DOHH2 (cell line): Measurements from ENCODE around the gene TASP1.
"Not testable (repeated sequence)": the region's sequence is repeated elsewhere in the genome, so short reads cannot be mapped to it uniquely, and the experiment has no call there.

Source experiments
- H3F3A ChIP-seq: fragments of 200-600 bp; sonication (generic), shearing (Covaris generic); 2 replicates; pipeline ENCODE4 v1.6.0; 2016; ENCODE audit warnings: antibody characterized with exemption, mild to moderate bottlenecking; ENCODE audit not compliant: control insufficient read depth, insufficient read depth
- H3K27ac ChIP-seq: fragments of 200-600 bp; sonication (generic); 2 replicates; pipeline ENCODE4 v1.5.1; 2014; ENCODE audit warnings: low read depth, mild to moderate bottlenecking, low read length, moderate library complexity
- H3K27me3 ChIP-seq: fragments of 200-600 bp; sonication (generic); 2 replicates; pipeline ENCODE4 v1.6.1; 2014; ENCODE audit warnings: mild to moderate bottlenecking, low read length, mixed read lengths; ENCODE audit not compliant: control insufficient read depth
- H3K36me3 ChIP-seq: fragments of 200-600 bp; sonication (generic); 2 replicates; pipeline ENCODE4 v1.6.1; 2014; ENCODE audit warnings: mild to moderate bottlenecking, low read length, moderate library complexity, mixed read lengths; ENCODE audit not compliant: control insufficient read depth
- H3K4me1 ChIP-seq: fragments of 200-600 bp; sonication (generic); 2 replicates; pipeline ENCODE4 v1.6.1; 2014; ENCODE audit warnings: mild to moderate bottlenecking, low read length, mixed read lengths; ENCODE audit not compliant: control insufficient read depth
- H3K4me2 ChIP-seq: fragments of 200-600 bp; sonication (generic); 2 replicates; pipeline ENCODE4 v1.6.0; 2014; ENCODE audit warnings: mild to moderate bottlenecking, low read length, moderate library complexity
- H3K4me3 ChIP-seq: fragments of 200-600 bp; sonication (generic); 2 replicates; pipeline ENCODE4 v1.5.1; 2014; ENCODE audit warnings: mild to moderate bottlenecking, low read length, mixed read lengths
- H3K79me2 ChIP-seq: fragments of 200-600 bp; sonication (generic); 2 replicates; pipeline ENCODE4 v1.6.1; 2014; ENCODE audit warnings: mild to moderate bottlenecking, low read length, mixed read lengths; ENCODE audit not compliant: control insufficient read depth
- H3K9me2 ChIP-seq: fragments of 200-600 bp; sonication (generic); replicated peaks from 2 replicates; pipeline ENCODE4 v1.6.1; 2014; ENCODE audit warnings: mild to moderate bottlenecking, low read length, mixed read lengths; ENCODE audit not compliant: control insufficient read depth
- H3K9me3 ChIP-seq: fragments of 200-600 bp; sonication (generic); 2 replicates; pipeline ENCODE4 v1.6.1; 2014; ENCODE audit warnings: antibody characterized with exemption, low read length, mixed read lengths; ENCODE audit not compliant: control insufficient read depth, insufficient read depth
- H4K20me1 ChIP-seq: fragments of 200-600 bp; sonication (generic); 2 replicates; pipeline ENCODE4 v1.6.0; 2014; ENCODE audit warnings: low read depth, mild to moderate bottlenecking, antibody characterized with exemption, low read length, moderate library complexity; ENCODE audit not compliant: control insufficient read depth, insufficient read depth
- EZH2phosphoT487 ChIP-seq: fragments of 200-600 bp; sonication (generic); IDR thresholded peaks from 2 replicates; pipeline ENCODE4 v1.6.1; 2017; ENCODE audit warnings: borderline replicate concordance, mild to moderate bottlenecking, antibody characterized with exemption, low read length, moderate library complexity, mixed read lengths
- TF ChIP-seq, protein P1 (sequence below): fragments of 200-600 bp; sonication (generic); IDR thresholded peaks from one replicate; pipeline ENCODE4 v1.5.1; 2014; ENCODE audit warnings: antibody characterized with exemption, mild to moderate bottlenecking, low read depth, low read length; ENCODE audit not compliant: poor library complexity, severe bottlenecking

TASP1 gene

DNA sequence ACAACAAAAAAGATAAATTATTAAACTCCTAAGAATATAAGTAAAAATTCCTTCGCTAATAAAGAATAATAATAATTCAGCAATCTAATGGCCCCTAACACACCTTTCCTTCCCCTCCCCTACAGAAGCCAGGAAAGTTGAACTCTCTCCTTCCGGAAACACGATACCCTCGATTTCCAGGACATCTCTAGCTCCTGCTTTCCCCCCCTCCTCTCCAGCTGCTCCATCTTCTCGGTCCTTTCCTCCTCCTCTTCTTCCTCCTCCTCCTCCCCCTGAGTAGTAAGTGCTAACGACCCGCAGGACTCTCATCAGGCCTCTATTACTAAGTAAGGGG lies 603 bp downstream of the TASP1 start:
- peaks cover 47% of the 10 kb centered on the region for H3K79me2 ChIP-seq
- H3K27ac ChIP-seq, result no peak overlapping the region

DNA sequence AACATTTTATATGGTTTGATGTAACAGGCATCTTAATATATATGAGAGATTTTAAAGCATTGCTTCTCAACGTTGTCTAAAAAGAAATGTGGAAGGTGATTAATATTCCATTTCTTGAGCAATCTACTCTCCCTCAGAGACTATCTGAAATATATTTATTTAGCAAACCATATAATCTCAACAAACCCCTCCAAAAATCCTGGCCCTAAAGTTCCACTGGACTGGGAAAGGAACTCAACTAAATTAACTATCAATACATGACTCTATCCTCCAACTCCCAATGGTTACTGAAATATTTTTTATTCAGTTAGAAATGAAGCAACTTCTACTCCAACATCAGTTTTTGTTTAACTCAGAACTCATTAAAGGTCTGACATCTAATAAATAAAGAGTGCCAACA lies 6.3 kb downstream of the TASP1 start:
- Histone ChIP-seq H3K9me3 (no peaks in the 10 kb centered on the region), H3K4me2 (no peak overlapping the region), H3F3A (no peaks in the 10 kb centered on the region), H4K20me1 (peaks cover 1% of the 10 kb centered on the region; the same call in 1 of the 2 replicates), H3K4me1 (peaks cover 4% of the 10 kb centered on the region), H3K27me3 (no peaks in the 10 kb centered on the region), H3K36me3 (peaks cover 3% of the 10 kb centered on the region; the same call in 1 of the 2 replicates), H3K79me2 (peaks cover 45% of the 10 kb centered on the region), H3K4me3 (no peak overlapping the region), H3K9me2 (no peaks in the 10 kb centered on the region), H3K27ac (no peak overlapping the region)
- TF ChIP-seq, protein P1, sequence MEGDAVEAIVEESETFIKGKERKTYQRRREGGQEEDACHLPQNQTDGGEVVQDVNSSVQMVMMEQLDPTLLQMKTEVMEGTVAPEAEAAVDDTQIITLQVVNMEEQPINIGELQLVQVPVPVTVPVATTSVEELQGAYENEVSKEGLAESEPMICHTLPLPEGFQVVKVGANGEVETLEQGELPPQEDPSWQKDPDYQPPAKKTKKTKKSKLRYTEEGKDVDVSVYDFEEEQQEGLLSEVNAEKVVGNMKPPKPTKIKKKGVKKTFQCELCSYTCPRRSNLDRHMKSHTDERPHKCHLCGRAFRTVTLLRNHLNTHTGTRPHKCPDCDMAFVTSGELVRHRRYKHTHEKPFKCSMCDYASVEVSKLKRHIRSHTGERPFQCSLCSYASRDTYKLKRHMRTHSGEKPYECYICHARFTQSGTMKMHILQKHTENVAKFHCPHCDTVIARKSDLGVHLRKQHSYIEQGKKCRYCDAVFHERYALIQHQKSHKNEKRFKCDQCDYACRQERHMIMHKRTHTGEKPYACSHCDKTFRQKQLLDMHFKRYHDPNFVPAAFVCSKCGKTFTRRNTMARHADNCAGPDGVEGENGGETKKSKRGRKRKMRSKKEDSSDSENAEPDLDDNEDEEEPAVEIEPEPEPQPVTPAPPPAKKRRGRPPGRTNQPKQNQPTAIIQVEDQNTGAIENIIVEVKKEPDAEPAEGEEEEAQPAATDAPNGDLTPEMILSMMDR, result no peak
- TF ChIP-seq EZH2phosphoT487, result no peak

More for the DNA sequence above, 603 bp downstream of the TASP1 start:
- peaks cover 12% of the 10 kb centered on the region for H3K4me1 ChIP-seq
- TF ChIP-seq, protein P1, result no peak
- no peak for TF ChIP-seq EZH2phosphoT487
- H3K9me2 ChIP-seq, result no peaks in the 10 kb centered on the region
- H3K9me3 ChIP-seq, result no peaks in the 10 kb centered on the region
- H3K27me3 ChIP-seq, result peaks cover 8% of the 10 kb centered on the region
- H3K4me3 ChIP-seq, result peak overlapping the region; percentile 94
- no peaks in the 10 kb centered on the region for H3K36me3 ChIP-seq
- H4K20me1 ChIP-seq, result peaks cover 3% of the 10 kb centered on the region; the same call in 1 of the 2 replicates
- H3K4me2 ChIP-seq, result peak overlapping the region; percentile 98
- H3F3A ChIP-seq, result no peaks in the 10 kb centered on the region

- not testable (repeated sequence) for H3K9me2 ChIP-seq, H3K9me3 ChIP-seq, H3F3A ChIP-seq, H3K36me3 ChIP-seq, H3K27ac ChIP-seq, H4K20me1 ChIP-seq, H3K4me2 ChIP-seq, H3K27me3 ChIP-seq, H3K79me2 ChIP-seq, H3K4me3 ChIP-seq, H3K4me1 ChIP-seq
Measured at GRCh38 chr20:13627525-13627924, 11.2 kb downstream of the TASP1 start.

DNA sequence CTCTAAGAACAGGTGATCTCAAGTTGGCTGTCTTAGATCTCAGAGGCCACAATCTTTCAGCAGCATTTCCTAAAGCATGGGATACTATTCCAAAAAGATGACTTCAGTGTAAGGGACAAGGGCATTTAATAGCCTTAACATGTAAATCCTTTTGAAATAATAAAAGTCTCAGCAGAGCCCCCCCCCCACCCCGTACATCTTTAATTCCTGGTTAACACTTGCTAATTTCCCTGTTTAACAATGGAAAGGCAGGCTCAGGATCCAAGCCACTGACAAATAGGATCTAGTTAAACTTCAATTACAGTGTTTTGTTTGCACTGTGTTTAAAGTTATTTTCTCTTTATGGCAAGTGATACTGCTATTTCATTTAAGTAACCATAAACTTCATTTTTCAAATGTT lies 12.0 kb downstream of the TASP1 start:
- H3K79me2 ChIP-seq, result peaks cover 3% of the 10 kb centered on the region
- H3K9me3 ChIP-seq, result no peaks in the 10 kb centered on the region
- TF ChIP-seq, protein P1, result no peak
- TF ChIP-seq EZH2phosphoT487, result no peak
- H3K4me3 ChIP-seq, result no peak overlapping the region
- no peak overlapping the region for H3K27ac ChIP-seq
- H3K4me2 ChIP-seq, result no peak overlapping the region
- peaks cover 3% of the 10 kb centered on the region; the same call in 1 of the 2 replicates for H3K36me3 ChIP-seq
- no peaks in the 10 kb centered on the region for H3K9me2 ChIP-seq
- H3K27me3 ChIP-seq, result no peaks in the 10 kb centered on the region
- no peaks in the 10 kb centered on the region for H3K4me1 ChIP-seq
- no peaks in the 10 kb centered on the region for H3F3A ChIP-seq
- no peaks in the 10 kb centered on the region for H4K20me1 ChIP-seq
